Effector memory CD4-positive, alpha-beta T cell (primary cell): Measurements from ENCODE around the gene BRIP1.
"Not testable (repeated sequence)": the region's sequence is repeated elsewhere in the genome, so short reads cannot be mapped to it uniquely, and the experiment has no call there.

Experiments
- DNase-seq, 3 donors: peaks; one replicate each; pipeline ENCODE4 v3.0.0-alpha.2; 2020
- H3K27ac ChIP-seq: 2 replicates; pipeline ENCODE4 v1.7.0; 2013; ENCODE audit warnings: mild to moderate bottlenecking, low read length, moderate library complexity; ENCODE audit not compliant: insufficient read depth, poor library complexity, severe bottlenecking
- H3K27me3 ChIP-seq: replicated peaks from 2 replicates; pipeline ENCODE4 v1.7.0; 2013; ENCODE audit warnings: mild to moderate bottlenecking, low read length; ENCODE audit not compliant: insufficient read depth, control insufficient read depth, poor library complexity, severe bottlenecking
- H3K36me3 ChIP-seq: 2 replicates; pipeline ENCODE4 v1.7.0; 2013; ENCODE audit warnings: mild to moderate bottlenecking, low read length, moderate library complexity; ENCODE audit not compliant: control insufficient read depth, insufficient read depth
- H3K4me1 ChIP-seq: 2 replicates; pipeline ENCODE4 v1.7.0; 2013; ENCODE audit warnings: low read length, mild to moderate bottlenecking; ENCODE audit not compliant: control insufficient read depth, insufficient read depth, poor library complexity, severe bottlenecking
- H3K4me3 ChIP-seq: 2 replicates; pipeline ENCODE4 v1.7.0; 2013; ENCODE audit warnings: low read length, low read depth, mild to moderate bottlenecking; ENCODE audit not compliant: insufficient read depth, poor library complexity, severe bottlenecking
- H3K9me3 ChIP-seq: 2 replicates; pipeline ENCODE4 v1.7.0; 2013; ENCODE audit warnings: mild to moderate bottlenecking, low read length, moderate library complexity; ENCODE audit not compliant: control insufficient read depth

The BRIP1 gene

GRCh38 chr17:61719220-61719619 is 144.1 kb downstream of the BRIP1 start:
- H3K9me3 ChIP-seq, H3K36me3 ChIP-seq, DNase-seq, H3K27me3 ChIP-seq, H3K27ac ChIP-seq, H3K4me1 ChIP-seq, H3K4me3 ChIP-seq: not testable (repeated sequence)

GRCh38 chr17:61718022-61718421 is 145.3 kb downstream of the BRIP1 start:
- Histone ChIP-seq H3K4me3 (no peak overlapping the region), H3K9me3 (peaks cover 3% of the 10 kb centered on the region), H3K4me1 (no peaks in the 10 kb centered on the region), H3K27ac (no peak overlapping the region), H3K27me3 (no peaks in the 10 kb centered on the region), H3K36me3 (no peaks in the 10 kb centered on the region)
- DNase-seq, result no peak

- Histone ChIP-seq H3K36me3 (no peaks in the 10 kb centered on the region), H3K4me3 (no peak overlapping the region), H3K4me1 (no peaks in the 10 kb centered on the region), H3K27me3 (no peaks in the 10 kb centered on the region), H3K9me3 (peaks cover 3% of the 10 kb centered on the region), H3K27ac (no peak overlapping the region)
- no peak for DNase-seq
Measured at GRCh38 chr17:61717352-61717751, 146.0 kb downstream of the BRIP1 start.

GRCh38 chr17:61716225-61716829 is 147.0 kb downstream of the BRIP1 start:
- no peak overlapping the region for H3K4me3 ChIP-seq
- H3K27ac ChIP-seq, result no peak overlapping the region
- H3K4me1 ChIP-seq, result no peaks in the 10 kb centered on the region
- H3K27me3 ChIP-seq, result no peaks in the 10 kb centered on the region
- H3K36me3 ChIP-seq, result no peaks in the 10 kb centered on the region
- DNase-seq, result no peak
- peaks cover 3% of the 10 kb centered on the region for H3K9me3 ChIP-seq

- no peak overlapping the region for H3K27ac ChIP-seq
- H3K9me3 ChIP-seq, result peaks cover 3% of the 10 kb centered on the region
- H3K27me3 ChIP-seq, result no peaks in the 10 kb centered on the region
- H3K36me3 ChIP-seq, result no peaks in the 10 kb centered on the region
- H3K4me3 ChIP-seq, result no peak overlapping the region
- no peak for DNase-seq
- no peaks in the 10 kb centered on the region for H3K4me1 ChIP-seq
Measured at GRCh38 chr17:61715348-61715747, 148.0 kb downstream of the BRIP1 start.

GRCh38 chr17:61714300-61714699 is 149.0 kb downstream of the BRIP1 start:
- peaks cover 3% of the 10 kb centered on the region for H3K9me3 ChIP-seq
- no peaks in the 10 kb centered on the region for H3K27me3 ChIP-seq
- H3K27ac ChIP-seq, result no peak overlapping the region
- H3K36me3 ChIP-seq, result no peaks in the 10 kb centered on the region
- no peak for DNase-seq
- no peaks in the 10 kb centered on the region for H3K4me1 ChIP-seq
- H3K4me3 ChIP-seq, result no peak overlapping the region

GRCh38 chr17:61713035-61713434 is 150.3 kb downstream of the BRIP1 start:
- no peak overlapping the region for H3K27ac ChIP-seq
- H3K9me3 ChIP-seq, result peaks cover 3% of the 10 kb centered on the region
- H3K4me1 ChIP-seq, result no peaks in the 10 kb centered on the region
- H3K4me3 ChIP-seq, result no peak overlapping the region
- DNase-seq, result no peak
- no peaks in the 10 kb centered on the region for H3K27me3 ChIP-seq
- no peaks in the 10 kb centered on the region for H3K36me3 ChIP-seq

GRCh38 chr17:61710546-61710945 is 152.8 kb downstream of the BRIP1 start:
- Histone ChIP-seq H3K36me3 (no peaks in the 10 kb centered on the region), H3K4me3 (no peak overlapping the region), H3K4me1 (no peaks in the 10 kb centered on the region), H3K9me3 (no peaks in the 10 kb centered on the region), H3K27me3 (no peaks in the 10 kb centered on the region), H3K27ac (no peak overlapping the region)
- DNase-seq, result no peak

- Histone ChIP-seq H3K4me3 (no peak overlapping the region), H3K36me3 (no peaks in the 10 kb centered on the region), H3K4me1 (no peaks in the 10 kb centered on the region), H3K9me3 (no peaks in the 10 kb centered on the region), H3K27ac (no peak overlapping the region), H3K27me3 (no peaks in the 10 kb centered on the region)
- no peak for DNase-seq
Measured at GRCh38 chr17:61709567-61709966, 153.8 kb downstream of the BRIP1 start.

GRCh38 chr17:61704935-61705449 is 158.3 kb downstream of the BRIP1 start:
- Histone ChIP-seq H3K27ac (no peak overlapping the region), H3K4me1 (no peaks in the 10 kb centered on the region), H3K4me3 (no peak overlapping the region), H3K36me3 (no peaks in the 10 kb centered on the region), H3K9me3 (peaks cover 14% of the 10 kb centered on the region), H3K27me3 (no peaks in the 10 kb centered on the region)
- no peak for DNase-seq
